ENCODE measurements around the gene LIN7C. TPM values are rescaled to one million over a fixed set of nuclear protein-coding genes. Genes with fewer than 3 reads are reported as not detected.

LIN7C gene
- total and polyA plus RNA-seq, 2 of the 8 experiments (the other 6 are each of a cell fraction or from before 2014, with no cell fraction given) = 10.5 to 42.7 TPM

DNA sequence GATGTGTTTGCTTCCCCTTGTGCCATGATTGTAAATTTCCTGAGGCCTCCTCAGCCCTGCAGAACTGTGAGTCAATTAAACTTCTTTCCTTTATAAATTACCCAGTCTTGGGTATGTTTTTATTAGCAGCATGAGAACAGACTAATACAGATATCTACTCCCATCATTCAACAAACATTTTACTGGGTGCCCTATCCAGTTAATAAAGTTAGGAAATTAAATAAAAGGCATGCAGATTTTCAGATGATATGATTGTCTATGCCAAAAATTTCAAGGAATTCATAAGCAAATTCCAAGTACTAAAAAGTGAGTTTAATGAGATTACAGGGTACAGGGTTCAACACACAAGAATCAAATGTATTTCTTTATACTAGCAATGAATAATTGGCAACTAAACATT, 33.5 kb upstream of the LIN7C start:
- Histone ChIP-seq H3K4me2 (ENCODE audit: insufficient read depth in 1 of 2, low read depth in 2 of 2, low read length in 2 of 2) (no peak overlapping the region), H3K79me2 (ENCODE audit: control insufficient read depth in 1 of 2, insufficient read depth in 2 of 2, low read length in 2 of 2) (no peaks in the 10 kb centered on the region), H3K4me3 (ENCODE audit: extremely low read depth in 1 of 4, insufficient read depth in 2 of 4, low read depth in 3 of 4, low read length in 4 of 4) (no peak overlapping the region), H3K14ac (ENCODE audit: insufficient read length) (no peak overlapping the region), H2BK12ac (ENCODE audit: low read depth, low read length) (no peak overlapping the region), H2AK5ac (ENCODE audit: low read depth, low read length) (no peak overlapping the region), H4K91ac (replicated peaks; ENCODE audit: insufficient read length, low read length) (no peak overlapping the region), H2BK5ac (ENCODE audit: low read depth, low read length) (no peak overlapping the region), H3K9ac (replicated peaks in 1 of 4; ENCODE audit: extremely low read depth in 1 of 4, low read depth in 3 of 4, low read length in 3 of 4) (no peak overlapping the region), H3K23ac (ENCODE audit: insufficient read length) (no peak overlapping the region), H2AFZ (ENCODE audit: low read length) (no peak overlapping the region), H3K9me3 (ENCODE audit: insufficient read depth in 2 of 2, low read depth in 1 of 2, low read length in 1 of 2) (no peaks in the 10 kb centered on the region), H3K18ac (ENCODE audit: extremely low read depth, low read length) (no peak overlapping the region), H3K56ac (replicated peaks; ENCODE audit: insufficient read length, low read depth, low read length) (no peak overlapping the region), H3K27me3 (replicated peaks in 1 of 4; ENCODE audit: control insufficient read depth in 3 of 4, extremely low read depth in 1 of 4, insufficient read depth in 3 of 4, low read length in 3 of 4) (no peaks in the 10 kb centered on the region), H3K79me1 (ENCODE audit: low read depth, low read length) (no peaks in the 10 kb centered on the region), H4K5ac (ENCODE audit: insufficient read length, low read depth, low read length) (no peak overlapping the region), H2BK20ac (ENCODE audit: low read length) (no peak overlapping the region), H4K20me1 (replicated peaks in 1 of 2; ENCODE audit: control insufficient read depth in 1 of 2, insufficient read depth in 2 of 2, low read length in 2 of 2) (no peaks in the 10 kb centered on the region), H3K4me1 (replicated peaks in 1 of 4; ENCODE audit: control insufficient read depth in 3 of 4, insufficient read depth in 4 of 4, low read length in 3 of 4) (no peaks in the 10 kb centered on the region), H3K4ac (replicated peaks; ENCODE audit: insufficient read length, low read depth, low read length) (no peak overlapping the region), H2BK15ac (ENCODE audit: low read length) (no peak overlapping the region), H4K8ac (ENCODE audit: extremely low read depth, insufficient read depth, low read length) (no peak overlapping the region), H3K27ac (ENCODE audit: low read depth, low read length) (no peak overlapping the region), H3K36me3 (ENCODE audit: control insufficient read depth in 2 of 4, insufficient read depth in 4 of 4, low read length in 3 of 4) (no peaks in the 10 kb centered on the region), H2BK120ac (replicated peaks; ENCODE audit: low read depth, low read length) (no peak overlapping the region), H3K23me2 (ENCODE audit: low read depth, low read length) (no peaks in the 10 kb centered on the region)
- POLR2A ChIA-PET (ENCODE audit: partially characterized antibody) = interaction anchor here (0.5 to 0.6 kb wide), 2 partner anchors 19 to 37 kb away, joined by 3 read pairs; no protein-coding TSS in a partner anchor
- CTCF ChIA-PET (ENCODE audit: partially characterized antibody) = interaction anchor here (1.1 kb wide), 1 partner anchor 15 kb away, joined by 4 read pairs; no protein-coding TSS in a partner anchor
- TF ChIP-seq TAF1 (IDR thresholded peaks at IDR 0.05; ENCODE audit: low read depth, low read length) = no peak
- TF ChIP-seq SRF (IDR thresholded peaks at IDR 0.05; ENCODE audit: low read depth, low read length) = no peak
- TF ChIP-seq TCF12 (IDR thresholded peaks at IDR 0.05; ENCODE audit: low read depth, low read length) = no peak
- DNase-seq (ENCODE audit: low read depth in 1 of 2, low spot score in 2 of 2) = no peak
- FAIRE-seq = no peak
